Skin epidermis (tissue), 12 donors: Measurements from ENCODE around the gene TMCC2.

Experiments used
- H3K27ac ChIP-seq, 21 experiments: fragments of 200-600 bp; sonication (generic) in 11 of 21; one replicate each; pipeline ENCODE4 v1.5.0; 2020; ENCODE audit warnings: mild to moderate bottlenecking in 3 of 21, inconsistent platforms in 2 of 21, moderate library complexity in 2 of 21
- H3K4me3 ChIP-seq, 7 experiments: fragments of 200-600 bp; sonication (generic) in 2 of 7; one replicate each; pipeline ENCODE4 v1.5.0; 2020; ENCODE audit warnings: inconsistent platforms in 2 of 7, mild to moderate bottlenecking in 2 of 7, moderate library complexity in 1 of 7

The TMCC2 gene

DNA sequence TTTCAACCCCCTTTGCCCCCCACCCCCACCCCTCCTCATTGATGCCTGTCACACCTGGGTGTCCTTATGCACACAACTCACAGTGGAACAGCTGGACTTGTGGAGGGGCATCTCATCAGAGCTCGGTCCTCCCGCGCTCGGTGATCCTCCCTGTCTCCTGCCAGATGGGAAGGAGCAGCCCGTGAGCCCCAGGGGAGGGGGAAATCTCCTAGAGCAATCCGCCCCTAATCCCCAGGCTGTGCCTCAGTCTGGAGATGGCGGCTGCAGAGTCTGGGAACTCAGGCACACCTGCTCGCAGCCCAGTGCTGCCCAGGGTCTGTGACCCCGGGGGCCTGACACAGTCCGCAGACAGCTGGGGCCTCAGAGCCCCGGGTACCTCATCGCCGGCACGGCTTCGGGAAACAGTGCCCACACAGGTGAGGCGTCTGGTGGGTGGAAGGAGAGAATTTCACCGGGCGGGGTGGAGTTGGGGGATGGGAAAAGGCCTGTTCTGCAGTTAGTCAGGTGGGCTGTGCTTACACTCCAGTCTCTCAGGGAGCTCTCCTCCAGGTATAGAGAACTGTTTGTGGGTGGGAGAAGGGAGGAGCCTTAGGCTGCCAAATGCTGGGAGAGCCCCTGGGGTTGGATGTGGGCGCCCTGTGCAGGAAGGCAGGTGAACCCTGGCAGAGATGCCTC is 29.3 kb downstream of the TMCC2 start:
- H3K4me3 ChIP-seq, result no peak overlapping the region
- no peak overlapping the region for H3K27ac ChIP-seq

- H3K4me3 ChIP-seq, result no peak overlapping the region
These were observed 30.0 kb downstream of the TMCC2 start for GRCh38 chr1:205257735-205258134.

GRCh38 chr1:205258261-205258691 is 30.5 kb downstream of the TMCC2 start:
- H3K4me3 ChIP-seq, result no peak overlapping the region
- H3K27ac ChIP-seq, result peak overlapping the region in 11 of 21 experiments; percentile 2 to 81 (median 46)

More at GRCh38 chr1:205257735-205258134, 30.0 kb downstream of the TMCC2 start:
- peak overlapping the region in 6 of 21 experiments; percentile 13 to 81 (median 59) for H3K27ac ChIP-seq

- H3K27ac ChIP-seq, result peak overlapping the region in 12 of 21 experiments; percentile 2 to 81 (median 44)
- H3K4me3 ChIP-seq, result no peak overlapping the region
These were observed 31.0 kb downstream of the TMCC2 start for GRCh38 chr1:205258719-205259118.

- no peak overlapping the region for H3K4me3 ChIP-seq
- H3K27ac ChIP-seq, result peak overlapping the region in 11 of 21 experiments; percentile 7 to 81 (median 57)
These were observed 31.6 kb downstream of the TMCC2 start for GRCh38 chr1:205259324-205259832.

- H3K4me3 ChIP-seq, result no peak overlapping the region
- H3K27ac ChIP-seq, result peak overlapping the region in 7 of 21 experiments; percentile 7 to 81 (median 61)
These were observed 32.3 kb downstream of the TMCC2 start for GRCh38 chr1:205259998-205260397.

DNA sequence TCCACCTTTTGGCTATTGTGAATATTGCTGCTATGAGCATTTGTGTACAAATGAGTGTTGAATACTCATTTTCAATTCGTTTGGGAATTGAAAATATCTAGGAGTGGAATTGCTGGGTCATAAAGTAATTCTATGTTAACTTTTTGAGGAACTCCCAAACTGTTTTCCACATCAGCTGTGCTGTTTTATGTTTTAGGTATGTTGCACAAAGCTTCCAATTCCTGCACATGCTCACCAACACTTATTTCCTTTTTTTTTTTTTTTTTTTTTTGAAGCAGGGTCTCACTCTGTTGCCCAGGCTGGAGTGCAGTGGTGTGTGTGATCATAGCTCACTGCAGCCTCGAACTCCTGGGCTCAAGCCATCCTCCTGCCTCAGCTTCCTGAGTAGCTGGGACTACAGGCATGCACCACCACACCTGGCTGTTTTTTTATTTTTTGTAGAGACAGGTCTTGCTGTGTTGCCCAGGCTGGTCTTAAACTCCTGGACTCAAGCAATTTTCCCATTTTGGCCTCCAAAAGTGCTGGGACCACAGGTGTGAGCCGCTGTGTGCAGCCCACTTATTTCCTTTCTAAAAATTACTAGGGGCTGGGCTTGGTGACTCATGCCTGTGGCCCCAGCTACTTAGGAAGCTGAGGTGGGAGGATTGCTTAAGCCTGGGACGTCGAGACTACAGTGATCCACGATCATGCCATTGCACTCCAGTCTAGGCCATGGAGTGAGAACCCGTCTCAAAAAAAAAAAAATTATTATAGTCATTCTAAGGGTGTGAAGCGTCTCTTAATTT is 33.4 kb downstream of the TMCC2 start:
- Histone ChIP-seq H3K4me3 (no peak overlapping the region), H3K27ac (no peak overlapping the region)

GRCh38 chr1:205261946-205262691 is 34.4 kb downstream of the TMCC2 start:
- H3K27ac ChIP-seq, result peak overlapping the region in 3 of 21 experiments; percentile 3 to 53 (median 42)

GRCh38 chr1:205262731-205263171 is 35.0 kb downstream of the TMCC2 start:
- no peak overlapping the region for H3K4me3 ChIP-seq
- no peak overlapping the region for H3K27ac ChIP-seq

More at GRCh38 chr1:205261946-205262691, 34.4 kb downstream of the TMCC2 start:
- H3K4me3 ChIP-seq, result no peak overlapping the region

GRCh38 chr1:205263580-205264190 is 35.9 kb downstream of the TMCC2 start:
- Histone ChIP-seq H3K4me3 (no peak overlapping the region), H3K27ac (no peak overlapping the region)

DNA sequence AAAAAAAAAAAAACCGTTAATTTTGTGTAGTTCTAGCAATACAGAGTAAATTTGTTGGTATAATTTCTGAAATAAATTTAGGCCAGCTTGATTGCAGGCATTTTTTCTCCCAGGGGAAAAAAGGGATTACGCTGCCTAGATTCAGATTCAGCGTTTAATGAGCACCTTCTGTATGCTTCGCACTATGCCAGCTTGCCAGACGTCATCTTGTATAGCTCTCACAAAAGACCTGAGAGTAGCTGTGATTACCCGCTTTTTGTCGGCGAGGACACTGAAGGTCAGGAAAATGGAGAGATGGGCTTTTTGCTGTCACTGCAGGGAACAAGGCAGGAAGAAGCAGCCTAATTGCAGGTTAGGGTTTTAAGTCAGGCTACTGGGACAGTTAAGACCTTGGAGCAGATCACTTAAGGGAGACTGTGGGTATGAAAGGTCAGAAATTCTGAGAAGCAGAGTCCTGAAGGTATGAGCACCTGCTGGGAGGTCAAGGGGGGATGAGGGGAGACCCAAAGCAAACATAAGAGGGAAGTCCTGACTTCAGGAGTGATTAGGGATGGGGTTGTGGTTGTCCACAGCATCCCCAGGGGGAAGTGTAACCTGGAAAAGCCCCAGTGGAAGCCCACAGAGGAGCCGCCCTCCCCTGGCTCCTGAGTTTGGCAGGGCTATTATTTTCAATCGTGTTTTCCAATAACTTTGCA is 39.0 kb downstream of the TMCC2 start:
- H3K4me3 ChIP-seq, result no peak overlapping the region
- peak overlapping the region in 8 of 21 experiments; percentile 0 to 47 (median 34) for H3K27ac ChIP-seq

GRCh38 chr1:205267306-205267902 is 39.7 kb downstream of the TMCC2 start:
- H3K27ac ChIP-seq, result peak overlapping the region in 3 of 21 experiments; percentile 36 to 47 (median 38)
- H3K4me3 ChIP-seq, result no peak overlapping the region

DNA sequence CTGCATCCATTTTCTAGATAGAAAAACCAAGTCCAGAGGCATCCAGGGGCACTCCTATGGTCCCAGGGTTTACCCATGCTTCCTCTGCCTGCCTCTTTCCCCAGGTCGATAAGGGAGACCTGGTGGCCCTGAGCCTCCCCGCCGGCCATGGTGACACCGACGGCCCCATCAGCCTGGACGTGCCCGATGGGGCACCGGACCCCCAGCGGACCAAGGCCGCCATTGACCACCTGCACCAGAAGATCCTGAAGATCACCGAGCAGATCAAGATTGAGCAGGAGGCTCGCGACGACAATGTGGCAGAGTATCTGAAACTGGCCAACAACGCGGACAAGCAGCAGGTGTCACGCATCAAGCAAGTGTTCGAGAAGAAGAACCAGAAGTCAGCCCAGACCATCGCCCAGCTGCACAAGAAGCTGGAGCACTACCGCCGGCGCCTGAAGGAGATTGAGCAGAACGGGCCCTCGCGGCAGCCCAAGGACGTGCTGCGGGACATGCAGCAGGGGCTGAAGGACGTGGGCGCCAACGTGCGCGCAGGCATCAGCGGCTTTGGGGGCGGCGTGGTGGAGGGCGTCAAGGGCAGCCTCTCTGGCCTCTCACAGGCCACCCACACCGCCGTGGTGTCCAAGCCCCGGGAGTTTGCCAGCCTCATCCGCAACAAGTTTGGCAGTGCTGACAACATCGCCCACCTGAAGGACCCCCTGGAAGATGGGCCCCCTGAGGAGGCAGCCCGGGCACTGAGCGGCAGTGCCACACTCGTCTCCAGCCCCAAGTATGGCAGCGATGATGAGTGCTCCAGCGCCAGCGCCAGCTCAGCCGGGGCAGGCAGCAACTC is 41.3 kb downstream of the TMCC2 start:
- H3K27ac ChIP-seq, result no peak overlapping the region
- H3K4me3 ChIP-seq, result no peak overlapping the region

- Histone ChIP-seq H3K4me3 (no peak overlapping the region), H3K27ac (no peak overlapping the region)
These were observed 42.0 kb downstream of the TMCC2 start for GRCh38 chr1:205269711-205270110.

DNA sequence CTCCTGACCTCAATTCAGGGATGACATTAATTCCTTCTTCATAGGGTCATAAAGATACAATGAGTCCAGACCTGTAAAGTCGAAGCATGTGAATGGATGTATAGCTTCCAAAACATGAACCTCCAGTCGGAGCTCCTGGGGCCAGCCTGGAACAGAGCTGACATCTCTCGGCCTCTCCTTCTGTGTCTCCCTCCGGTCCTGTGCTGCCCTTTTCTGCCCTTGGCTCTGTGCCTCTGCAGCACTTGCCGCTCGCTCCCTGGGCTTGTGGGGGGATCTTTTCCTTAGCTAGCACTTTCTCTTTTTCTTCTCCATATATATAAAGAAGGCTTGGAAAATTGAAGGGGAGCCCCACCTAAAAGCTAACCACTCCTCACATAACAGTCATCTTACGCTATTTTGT is 42.5 kb downstream of the TMCC2 start:
- Histone ChIP-seq H3K4me3 (no peak overlapping the region), H3K27ac (peak overlapping the region in 1 of 21 experiments; percentile 65)

- H3K4me3 ChIP-seq, result no peak overlapping the region
These were observed 43.0 kb downstream of the TMCC2 start for GRCh38 chr1:205270764-205271163.

DNA sequence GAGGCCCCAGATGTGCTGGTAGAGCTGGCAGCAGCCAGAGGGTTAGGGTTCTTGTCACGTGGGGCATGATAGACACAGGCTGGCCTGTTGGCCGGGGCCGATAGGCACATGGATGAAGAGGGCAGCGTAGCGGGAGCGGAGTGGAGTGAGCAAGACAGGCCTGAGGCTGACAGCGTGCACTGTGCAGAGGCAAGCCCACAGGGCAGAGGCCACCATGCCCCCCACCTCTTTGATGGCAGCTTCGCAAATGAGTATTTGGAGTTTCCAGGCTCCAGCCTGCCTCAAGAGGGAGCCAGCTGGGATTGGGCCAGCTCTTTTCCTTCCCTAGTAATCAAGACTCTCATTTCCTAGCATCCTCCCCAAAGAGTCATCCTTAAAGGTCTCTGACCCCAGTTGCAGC is 43.5 kb downstream of the TMCC2 start:
- H3K4me3 ChIP-seq, result no peak overlapping the region

More at GRCh38 chr1:205270764-205271163, 43.0 kb downstream of the TMCC2 start:
- H3K27ac ChIP-seq, result peak overlapping the region in 2 of 21 experiments; percentile 10 to 65

More for the DNA sequence above, 43.5 kb downstream of the TMCC2 start:
- peak overlapping the region in 2 of 21 experiments; percentile 10 to 65 for H3K27ac ChIP-seq
